Measurements from ENCODE around the gene HNF4A. TPM values are rescaled to one million over a fixed set of nuclear protein-coding genes. Genes with fewer than 3 reads are reported as not detected.

Gene HNF4A
- total and polyA plus RNA-seq, 9 donors = 0.07 to 1.5 (median 0.25) TPM

- no peaks in the 10 kb centered on the region for H3K9me3 ChIP-seq
- H3K36me3 ChIP-seq = no peaks in the 10 kb centered on the region
- peaks cover 3% of the 10 kb centered on the region for H3K4me1 ChIP-seq (ENCODE audit: insufficient read depth)
- TF ChIP-seq EP300 (IDR thresholded peaks at IDR 0.05) = no peak
- no peaks in the 10 kb centered on the region for H3K27me3 ChIP-seq
- DNase-seq = no peak
- no peak overlapping the region for H3K27ac ChIP-seq
- H3K4me3 ChIP-seq = no peak overlapping the region
- intact Hi-C loops (cut with DNase I) = no loop called here
- 47 to 71% (median 53%) methylated on average over 4 of the region's 4 CpGs for WGBS, 3 donors
Measured at GRCh38 chr20:44362466-44362940, 7.0 kb downstream of the HNF4A start.

- Histone ChIP-seq H3K4me1 (ENCODE audit: insufficient read depth) (no peaks in the 10 kb centered on the region), H3K4me3 (no peak overlapping the region), H3K27ac (no peak overlapping the region), H3K27me3 (no peaks in the 10 kb centered on the region), H3K9me3 (no peaks in the 10 kb centered on the region), H3K36me3 (no peaks in the 10 kb centered on the region)
- intact Hi-C loops (cut with DNase I) = no loop called here
- no peak for TF ChIP-seq CTCF (IDR thresholded peaks at IDR 0.05)
- no peak for TF ChIP-seq EP300 (IDR thresholded peaks at IDR 0.05)
- TF ChIP-seq POLR2A (IDR thresholded peaks at IDR 0.05) = no peak
- DNase-seq = no peak
- 82 to 86% (median 86%) methylated on average over 4 of the region's 4 CpGs for WGBS, 3 donors
Measured at GRCh38 chr20:44364068-44364467, 8.6 kb downstream of the HNF4A start.

GRCh38 chr20:44364780-44365179, 9.3 kb downstream of the HNF4A start:
- intact Hi-C loops (cut with DNase I) = no loop called here
- Histone ChIP-seq H3K27me3 (no peaks in the 10 kb centered on the region), H3K36me3 (no peaks in the 10 kb centered on the region), H3K4me1 (ENCODE audit: insufficient read depth) (no peaks in the 10 kb centered on the region), H3K9me3 (no peaks in the 10 kb centered on the region), H3K27ac (no peak overlapping the region), H3K4me3 (no peak overlapping the region)
- TF ChIP-seq POLR2A (IDR thresholded peaks at IDR 0.05) = no peak
- DNase-seq = no peak
- 88 to 95% (median 91%) methylated on average over 6 of the region's 6 CpGs for WGBS, 3 donors

- intact Hi-C loops (cut with DNase I) = no loop called here
- Histone ChIP-seq H3K27me3 (no peaks in the 10 kb centered on the region), H3K4me1 (ENCODE audit: insufficient read depth) (no peaks in the 10 kb centered on the region), H3K27ac (no peak overlapping the region), H3K4me3 (no peak overlapping the region), H3K36me3 (no peaks in the 10 kb centered on the region), H3K9me3 (no peaks in the 10 kb centered on the region)
- DNase-seq = no peak
- TF ChIP-seq EP300 (IDR thresholded peaks at IDR 0.05) (no peak), POLR2A (IDR thresholded peaks at IDR 0.05) (no peak), CTCF (IDR thresholded peaks at IDR 0.05) (no peak)
- WGBS, 3 donors = 92 to 93% (median 92%) methylated on average over 6 of the region's 6 CpGs
Measured at GRCh38 chr20:44367746-44368145, 12.2 kb downstream of the HNF4A start.

GRCh38 chr20:44370639-44371218, 15.2 kb downstream of the HNF4A start:
- intact Hi-C loops (cut with DNase I) = no loop called here
- WGBS, 3 donors = 62 to 75% (median 73%) methylated on average over 8 to 9 of the region's 9 CpGs
- no peaks in the 10 kb centered on the region for H3K27me3 ChIP-seq
- no peaks in the 10 kb centered on the region for H3K36me3 ChIP-seq
- H3K4me3 ChIP-seq = no peak overlapping the region
- DNase-seq = no peak
- no peaks in the 10 kb centered on the region for H3K4me1 ChIP-seq (ENCODE audit: insufficient read depth)
- H3K9me3 ChIP-seq = no peaks in the 10 kb centered on the region
- TF ChIP-seq EP300 (IDR thresholded peaks at IDR 0.05) = no peak
- no peak for TF ChIP-seq CTCF (IDR thresholded peaks at IDR 0.05)
- no peak for TF ChIP-seq POLR2A (IDR thresholded peaks at IDR 0.05)
- no peak overlapping the region for H3K27ac ChIP-seq

Measured in ovary (tissue), 9 donors.